PC-9 (cell line): ENCODE measurements around the gene ANKRD33.

Source experiments
- CTCF ChIP-seq: fragments of 200-600 bp; sonication (generic); conservative IDR thresholded peaks from 2 replicates; pipeline ENCODE4 v1.6.1; 2017; ENCODE audit warnings: mixed run types, antibody characterized with exemption, mild to moderate bottlenecking, moderate library complexity
- EZH2 ChIP-seq: fragments of 200-600 bp; sonication (generic); IDR thresholded peaks from 2 replicates; pipeline ENCODE4 v1.8.0; 2017; ENCODE audit warnings: antibody characterized with exemption, low read depth

GRCh38 chr12:51839310-51839947 lies 48.5 kb upstream of the ANKRD33 start:
- TF ChIP-seq CTCF (no peak), EZH2 (no peak)
